Measurements from ENCODE around the gene NFIX.

The NFIX gene

GRCh38 chr19:13040948-13041292, 45.6 kb downstream of the NFIX start:
- Histone ChIP-seq H3K9ac (no peak overlapping the region), H3K36me3 (ENCODE audit: insufficient read depth) (no peaks in the 10 kb centered on the region), H3K79me2 (ENCODE audit: insufficient read depth, low read depth) (no peaks in the 10 kb centered on the region), H3K4me3 (IDR thresholded peaks at IDR 0.05; ENCODE audit: insufficient read depth, low read depth, low read length) (no peak overlapping the region), H2AFZ (ENCODE audit: low read depth) (no peak overlapping the region), H3K27ac (no peak overlapping the region), H3K4me2 (no peak overlapping the region), H4K20me1 (ENCODE audit: insufficient read depth) (no peaks in the 10 kb centered on the region), H3K27me3 (ENCODE audit: insufficient read depth, low read depth) (peaks cover 22% of the 10 kb centered on the region; the same call in 1 of the 2 replicates), H3K4me1 (ENCODE audit: low read depth, poor library complexity, severe bottlenecking) (peaks cover 11% of the 10 kb centered on the region)
- TF ChIP-seq, protein P1, sequence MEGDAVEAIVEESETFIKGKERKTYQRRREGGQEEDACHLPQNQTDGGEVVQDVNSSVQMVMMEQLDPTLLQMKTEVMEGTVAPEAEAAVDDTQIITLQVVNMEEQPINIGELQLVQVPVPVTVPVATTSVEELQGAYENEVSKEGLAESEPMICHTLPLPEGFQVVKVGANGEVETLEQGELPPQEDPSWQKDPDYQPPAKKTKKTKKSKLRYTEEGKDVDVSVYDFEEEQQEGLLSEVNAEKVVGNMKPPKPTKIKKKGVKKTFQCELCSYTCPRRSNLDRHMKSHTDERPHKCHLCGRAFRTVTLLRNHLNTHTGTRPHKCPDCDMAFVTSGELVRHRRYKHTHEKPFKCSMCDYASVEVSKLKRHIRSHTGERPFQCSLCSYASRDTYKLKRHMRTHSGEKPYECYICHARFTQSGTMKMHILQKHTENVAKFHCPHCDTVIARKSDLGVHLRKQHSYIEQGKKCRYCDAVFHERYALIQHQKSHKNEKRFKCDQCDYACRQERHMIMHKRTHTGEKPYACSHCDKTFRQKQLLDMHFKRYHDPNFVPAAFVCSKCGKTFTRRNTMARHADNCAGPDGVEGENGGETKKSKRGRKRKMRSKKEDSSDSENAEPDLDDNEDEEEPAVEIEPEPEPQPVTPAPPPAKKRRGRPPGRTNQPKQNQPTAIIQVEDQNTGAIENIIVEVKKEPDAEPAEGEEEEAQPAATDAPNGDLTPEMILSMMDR (conservative IDR thresholded peaks at IDR 0.05; ENCODE audit: low read depth, low read length) = no peak

DNA sequence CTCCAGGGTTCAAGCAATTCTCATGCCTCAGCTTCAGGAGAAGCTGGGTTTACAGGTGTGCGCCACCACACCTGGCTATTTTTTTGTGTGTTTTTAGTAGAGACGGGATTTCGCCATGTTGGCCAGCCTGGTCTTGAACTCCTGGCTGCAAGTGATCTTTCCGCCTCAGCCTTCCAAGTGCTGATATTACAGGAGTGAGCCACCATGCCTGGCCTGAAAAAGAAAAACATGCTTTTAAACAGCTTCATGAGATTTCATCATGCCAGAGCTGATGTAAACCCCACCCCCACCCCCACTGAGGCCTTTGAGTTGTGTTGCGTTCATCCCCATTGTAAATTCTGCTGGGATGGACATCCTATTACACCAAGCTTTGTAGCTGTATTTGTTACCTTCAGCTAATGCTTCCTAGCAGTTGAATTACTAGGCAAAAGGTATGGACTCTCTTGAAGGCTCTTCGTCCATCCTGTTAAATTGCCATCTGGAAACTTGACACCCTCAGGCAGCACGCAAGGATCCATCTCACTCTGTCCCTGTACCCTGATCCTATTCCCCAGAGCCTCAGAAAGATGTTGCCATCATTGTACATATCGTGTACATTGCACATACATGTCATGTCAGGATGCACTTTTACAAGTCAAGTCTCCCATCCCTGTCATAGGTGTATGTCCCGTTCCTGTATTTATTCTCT, 47.3 kb downstream of the NFIX start:
- no peaks in the 10 kb centered on the region for H3K79me2 ChIP-seq (ENCODE audit: insufficient read depth, low read depth)
- H3K4me2 ChIP-seq = no peak overlapping the region
- no peaks in the 10 kb centered on the region for H3K4me1 ChIP-seq (ENCODE audit: low read depth, poor library complexity, severe bottlenecking)
- H3K4me3 ChIP-seq (IDR thresholded peaks at IDR 0.05; ENCODE audit: insufficient read depth, low read depth, low read length) = no peak overlapping the region
- TF ChIP-seq, protein P1 (conservative IDR thresholded peaks at IDR 0.05; ENCODE audit: low read depth, low read length) = no peak
- no peak overlapping the region for H3K9ac ChIP-seq
- no peak overlapping the region for H2AFZ ChIP-seq (ENCODE audit: low read depth)
- no peak overlapping the region for H3K27ac ChIP-seq
- no peaks in the 10 kb centered on the region for H3K36me3 ChIP-seq (ENCODE audit: insufficient read depth)
- peaks cover 21% of the 10 kb centered on the region for H3K27me3 ChIP-seq (ENCODE audit: insufficient read depth, low read depth)
- H4K20me1 ChIP-seq (ENCODE audit: insufficient read depth) = no peaks in the 10 kb centered on the region

GRCh38 chr19:13043285-13043684, 48.0 kb downstream of the NFIX start:
- no peak overlapping the region for H3K27ac ChIP-seq
- H2AFZ ChIP-seq (ENCODE audit: low read depth) = no peak overlapping the region
- H3K4me1 ChIP-seq (ENCODE audit: low read depth, poor library complexity, severe bottlenecking) = no peaks in the 10 kb centered on the region
- TF ChIP-seq, protein P1 (conservative IDR thresholded peaks at IDR 0.05; ENCODE audit: low read depth, low read length) = no peak
- H3K27me3 ChIP-seq (ENCODE audit: insufficient read depth, low read depth) = peaks cover 20% of the 10 kb centered on the region
- H3K9ac ChIP-seq = no peak overlapping the region
- H3K79me2 ChIP-seq (ENCODE audit: insufficient read depth, low read depth) = no peaks in the 10 kb centered on the region
- no peak overlapping the region for H3K4me2 ChIP-seq
- H3K36me3 ChIP-seq (ENCODE audit: insufficient read depth) = no peaks in the 10 kb centered on the region
- H4K20me1 ChIP-seq (ENCODE audit: insufficient read depth) = no peaks in the 10 kb centered on the region
- H3K4me3 ChIP-seq (IDR thresholded peaks at IDR 0.05; ENCODE audit: insufficient read depth, low read depth, low read length) = no peak overlapping the region

GRCh38 chr19:13044231-13044836, 49.1 kb downstream of the NFIX start:
- Histone ChIP-seq H3K4me1 (ENCODE audit: low read depth, poor library complexity, severe bottlenecking) (no peaks in the 10 kb centered on the region), H4K20me1 (ENCODE audit: insufficient read depth) (no peaks in the 10 kb centered on the region), H3K27ac (no peak overlapping the region), H2AFZ (ENCODE audit: low read depth) (no peak overlapping the region), H3K4me2 (no peak overlapping the region), H3K4me3 (IDR thresholded peaks at IDR 0.05; ENCODE audit: insufficient read depth, low read depth, low read length) (no peak overlapping the region), H3K36me3 (ENCODE audit: insufficient read depth) (no peaks in the 10 kb centered on the region), H3K79me2 (ENCODE audit: insufficient read depth, low read depth) (no peaks in the 10 kb centered on the region), H3K9ac (no peak overlapping the region), H3K27me3 (ENCODE audit: insufficient read depth, low read depth) (peaks cover 18% of the 10 kb centered on the region)
- TF ChIP-seq, protein P1 (conservative IDR thresholded peaks at IDR 0.05; ENCODE audit: low read depth, low read length) = no peak
